A549 (cell line): Measurements from ENCODE around the gene ATN1.

Experiments
- CTCF ChIP-seq: fragments of >200 bp; sonication (Bioruptor Twin); formaldehyde crosslinking; IDR thresholded peaks from 3 replicates; pipeline ENCODE4 v1.5.1; 2016
- NPAS2 ChIP-seq: fragments of 250-450 bp; sonication (Bioruptor Pico); IDR thresholded peaks from 2 replicates; pipeline ENCODE4 v1.8.0; 2022; ENCODE audit warnings: mild to moderate bottlenecking, moderate library complexity, borderline replicate concordance
- POLR2A ChIP-seq: IDR thresholded peaks from 2 replicates; pipeline ENCODE4 v1.6.1; 2012; ENCODE audit warnings: mild to moderate bottlenecking, low read length
- REST ChIP-seq: fragments of 200-600 bp; sonication (generic); IDR thresholded peaks from 2 replicates; pipeline ENCODE4 v1.6.1; 2016; ENCODE audit warnings: antibody characterized with exemption, mild to moderate bottlenecking, moderate library complexity

GRCh38 chr12:6950811-6951540, 23.2 kb downstream of the ATN1 start, which contains the start of gene PTPN6:
- no peak for TF ChIP-seq NPAS2 (CRISPR knock-in tag)
- TF ChIP-seq CTCF: no peak
- TF ChIP-seq POLR2A: no peak
- TF ChIP-seq REST: no peak
